Lower leg skin (tissue), 3 donors: ENCODE results near the gene DENND1A.

Experiments used
- POLR2A ChIP-seq, 2 donors: fragments of 450-650 bp; IDR thresholded peaks; one replicate each; pipeline ENCODE4 v1.6.1; 2016 to 2017; ENCODE audit warnings: antibody characterized with exemption in 2 of 2, mild to moderate bottlenecking in 1 of 2, moderate library complexity in 1 of 2
- TF ChIP-seq, protein P1 (sequence below), 3 donors: fragments of 450-650 bp; IDR thresholded peaks; one replicate each; pipeline ENCODE4 v1.5.1; 2016; ENCODE audit warnings: antibody characterized with exemption in 3 of 3, mild to moderate bottlenecking in 3 of 3, moderate library complexity in 2 of 3

DNA sequence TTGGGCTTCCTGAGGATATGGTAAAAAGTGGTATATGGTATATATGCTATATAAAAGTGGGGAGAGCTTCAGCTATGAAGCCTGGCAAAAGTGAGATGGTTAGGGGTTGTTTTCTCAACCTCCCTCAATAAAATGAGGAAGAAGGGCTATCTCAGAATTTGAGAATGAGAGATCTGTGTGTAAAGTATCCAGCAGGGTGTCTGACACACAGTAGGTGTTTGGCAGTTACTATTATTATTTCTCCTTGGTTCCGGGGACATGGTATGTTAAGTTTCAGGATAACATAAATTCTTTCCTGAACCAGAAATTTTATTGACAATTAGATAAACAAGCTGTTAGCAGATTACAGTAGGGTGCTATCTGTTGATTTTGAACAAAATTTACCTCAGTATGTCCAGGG, 94.1 kb downstream of the DENND1A start:
- TF ChIP-seq, protein P1, sequence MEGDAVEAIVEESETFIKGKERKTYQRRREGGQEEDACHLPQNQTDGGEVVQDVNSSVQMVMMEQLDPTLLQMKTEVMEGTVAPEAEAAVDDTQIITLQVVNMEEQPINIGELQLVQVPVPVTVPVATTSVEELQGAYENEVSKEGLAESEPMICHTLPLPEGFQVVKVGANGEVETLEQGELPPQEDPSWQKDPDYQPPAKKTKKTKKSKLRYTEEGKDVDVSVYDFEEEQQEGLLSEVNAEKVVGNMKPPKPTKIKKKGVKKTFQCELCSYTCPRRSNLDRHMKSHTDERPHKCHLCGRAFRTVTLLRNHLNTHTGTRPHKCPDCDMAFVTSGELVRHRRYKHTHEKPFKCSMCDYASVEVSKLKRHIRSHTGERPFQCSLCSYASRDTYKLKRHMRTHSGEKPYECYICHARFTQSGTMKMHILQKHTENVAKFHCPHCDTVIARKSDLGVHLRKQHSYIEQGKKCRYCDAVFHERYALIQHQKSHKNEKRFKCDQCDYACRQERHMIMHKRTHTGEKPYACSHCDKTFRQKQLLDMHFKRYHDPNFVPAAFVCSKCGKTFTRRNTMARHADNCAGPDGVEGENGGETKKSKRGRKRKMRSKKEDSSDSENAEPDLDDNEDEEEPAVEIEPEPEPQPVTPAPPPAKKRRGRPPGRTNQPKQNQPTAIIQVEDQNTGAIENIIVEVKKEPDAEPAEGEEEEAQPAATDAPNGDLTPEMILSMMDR (IDR thresholded peaks at IDR 0.05), result no peak
- no peak for TF ChIP-seq POLR2A (IDR thresholded peaks at IDR 0.05)
